Omental fat pad (tissue), 4 donors: ENCODE data around the gene KLC1. TPM values are rescaled to one million over a fixed set of nuclear protein-coding genes. Genes with fewer than 3 reads are reported as not detected.

ENCODE experiments used
- ATAC-seq: fragments of 150-250 bp; one replicate; pipeline ENCODE4 v1.9.1; 2016; ENCODE audit warnings: mild to moderate bottlenecking, moderate library complexity; ENCODE audit not compliant: low FRiP score
- DNase-seq: peaks from one replicate; pipeline ENCODE4 v3.0.0-alpha.2; 2019; ENCODE audit warnings: low spot score
- CTCF ChIP-seq, 3 donors: fragments of 450-650 bp; IDR thresholded peaks; one replicate each; pipeline ENCODE4 v1.5.1; 2016 to 2017; ENCODE audit warnings: antibody characterized with exemption in 3 of 3, mild to moderate bottlenecking in 3 of 3, moderate library complexity in 2 of 3
- total RNA-seq, 4 donors: library from RNA; depleted of rRNA; stranded (reverse); fragments of >200 nt; gene quantifications; one replicate each; pipeline ENCODE4 v1.1.0, GENCODE V29; 2016

KLC1 gene
- total RNA-seq, 4 donors from 2014 or later, result 195 to 349 (median 289) TPM

DNA sequence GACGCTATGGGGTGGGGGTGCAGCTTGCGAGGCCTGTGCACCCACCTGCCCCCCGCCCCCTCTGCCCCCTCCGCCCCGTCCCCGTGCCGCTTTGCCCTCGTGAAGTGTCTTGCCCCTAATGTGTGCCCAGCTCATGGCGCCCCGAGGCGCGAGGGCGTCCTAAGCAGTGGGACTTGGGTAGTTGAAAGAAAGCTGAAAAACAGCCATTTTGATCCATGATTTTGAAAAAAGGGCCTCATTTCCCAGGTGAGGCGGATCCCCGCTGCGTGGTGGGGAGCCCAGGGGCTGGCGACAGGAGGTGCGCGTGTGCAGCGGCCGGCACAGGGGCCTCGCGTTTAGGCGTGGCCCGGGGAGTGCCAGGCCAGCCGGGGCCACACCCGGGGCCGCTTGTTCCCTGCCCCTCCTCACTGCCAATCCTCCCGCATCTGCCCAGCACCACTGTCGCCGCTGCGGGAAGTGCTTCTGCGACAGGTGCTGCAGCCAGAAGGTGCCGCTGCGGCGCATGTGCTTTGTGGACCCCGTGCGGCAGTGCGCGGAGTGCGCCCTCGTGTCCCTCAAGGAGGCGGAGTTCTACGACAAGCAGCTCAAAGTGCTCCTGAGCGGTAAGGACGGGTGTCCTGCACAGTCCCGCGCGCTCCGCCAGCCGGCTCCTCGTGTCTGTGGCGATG lies 98.4 kb downstream of the KLC1 start:
- no peak for TF ChIP-seq CTCF (IDR thresholded peaks at IDR 0.05)
- ATAC-seq (no peak), DNase-seq (no peak)

DNA sequence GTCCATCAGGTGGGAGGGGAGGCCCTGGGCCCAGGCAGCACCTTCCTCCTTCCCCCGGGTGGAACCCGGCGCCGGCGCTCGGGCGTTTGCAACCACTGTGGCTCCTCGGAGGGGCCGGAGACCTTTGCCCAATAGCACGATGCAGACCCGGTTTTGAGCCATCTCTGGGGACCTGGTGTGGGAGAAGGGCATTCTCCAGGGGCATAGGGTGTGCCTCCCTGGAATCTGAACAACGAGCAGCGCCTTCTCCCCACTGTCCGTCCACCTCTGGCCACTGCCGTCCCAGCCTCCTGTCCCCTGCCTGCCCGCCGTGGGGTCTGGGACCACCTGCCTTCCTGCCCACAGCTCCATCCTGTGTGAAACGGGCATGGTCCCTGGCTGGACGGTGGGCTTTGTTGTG lies 99.1 kb downstream of the KLC1 start:
- TF ChIP-seq CTCF (IDR thresholded peaks at IDR 0.05), result no peak
- DNase-seq, result no peak
- ATAC-seq, result no peak

GRCh38 chr14:103728721-103729120 lies 99.7 kb downstream of the KLC1 start:
- ATAC-seq (no peak), DNase-seq (no peak)
- no peak for TF ChIP-seq CTCF (IDR thresholded peaks at IDR 0.05)

DNA sequence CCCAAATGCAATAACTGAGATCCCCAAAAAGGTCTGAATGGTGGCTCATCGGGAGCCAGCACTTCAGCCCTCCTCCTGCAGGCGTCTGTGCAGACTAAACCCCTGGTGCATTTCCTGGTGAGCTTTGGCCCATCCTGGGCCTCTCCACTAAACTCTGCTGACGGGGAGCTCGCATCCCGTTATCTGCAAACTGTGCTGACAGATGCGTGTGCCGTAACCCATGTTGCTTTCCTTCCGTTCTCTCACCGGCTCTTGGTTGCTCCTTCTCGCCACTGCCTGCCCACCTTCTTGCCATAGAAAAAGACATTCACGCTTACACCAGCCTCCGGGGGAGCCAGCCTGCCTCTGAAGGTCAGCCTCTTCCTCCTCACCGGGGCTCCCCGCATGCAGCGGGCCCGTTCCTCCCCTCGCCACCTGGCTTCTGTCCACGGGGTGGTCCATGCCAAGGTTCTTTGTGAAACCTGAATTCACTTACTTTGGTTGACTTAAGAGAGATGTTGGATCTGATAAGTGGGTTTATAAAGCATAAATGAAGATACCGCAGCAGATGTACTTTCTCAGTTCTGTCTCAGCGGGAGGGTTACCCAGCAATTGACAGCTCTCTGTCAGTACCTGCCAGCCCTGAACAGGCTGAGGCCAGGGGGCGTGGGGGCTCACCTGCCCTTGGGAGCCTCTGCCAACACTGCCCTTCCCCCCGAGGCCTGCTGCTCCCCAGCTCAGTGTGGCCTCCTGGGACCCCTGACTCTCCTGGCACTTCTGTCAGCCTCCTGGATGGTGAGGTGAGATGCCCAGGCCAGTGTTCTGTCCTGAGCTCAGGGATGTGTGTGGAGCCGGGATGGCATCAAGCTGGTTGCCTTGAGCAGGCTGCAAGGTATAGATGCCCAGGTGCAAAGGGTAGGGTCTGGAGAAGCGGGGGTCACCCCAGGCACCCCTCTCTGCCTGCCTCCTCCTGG lies 100.8 kb downstream of the KLC1 start:
- DNase-seq (no peak), ATAC-seq (no peak)
- TF ChIP-seq CTCF (IDR thresholded peaks at IDR 0.05), result no peak

- no peak for DNase-seq
- TF ChIP-seq CTCF (IDR thresholded peaks at IDR 0.05), result no peak
- no peak for ATAC-seq
These were observed 101.6 kb downstream of the KLC1 start for GRCh38 chr14:103730490-103731035.

DNA sequence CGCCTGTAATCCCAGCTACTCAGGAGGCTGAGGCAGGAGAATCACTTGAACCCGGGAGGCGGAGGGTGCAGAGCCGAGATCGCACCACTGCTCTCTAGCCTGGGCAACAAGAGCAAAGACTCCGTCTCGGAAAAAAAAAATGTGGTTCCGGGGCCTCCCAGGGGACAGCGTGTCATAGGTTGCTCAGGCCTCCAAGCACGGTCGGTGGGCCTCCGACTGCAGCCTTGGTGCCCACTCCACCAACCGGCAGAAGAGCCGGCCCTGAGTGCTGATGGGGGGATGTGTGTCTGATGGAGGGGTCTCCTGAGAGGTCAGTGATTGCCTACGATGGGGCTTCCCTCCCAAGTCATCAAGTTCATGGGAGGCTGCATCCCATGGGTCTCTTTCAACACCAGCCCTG lies 102.5 kb downstream of the KLC1 start:
- no peak for ATAC-seq
- no peak for TF ChIP-seq CTCF (IDR thresholded peaks at IDR 0.05)
- DNase-seq, result no peak
